ENCODE measurements around the gene IL17RB.
A peak's percentile ranks its signal among the peaks of the same experiment; 100 is the strongest.

IL17RB gene

DNA sequence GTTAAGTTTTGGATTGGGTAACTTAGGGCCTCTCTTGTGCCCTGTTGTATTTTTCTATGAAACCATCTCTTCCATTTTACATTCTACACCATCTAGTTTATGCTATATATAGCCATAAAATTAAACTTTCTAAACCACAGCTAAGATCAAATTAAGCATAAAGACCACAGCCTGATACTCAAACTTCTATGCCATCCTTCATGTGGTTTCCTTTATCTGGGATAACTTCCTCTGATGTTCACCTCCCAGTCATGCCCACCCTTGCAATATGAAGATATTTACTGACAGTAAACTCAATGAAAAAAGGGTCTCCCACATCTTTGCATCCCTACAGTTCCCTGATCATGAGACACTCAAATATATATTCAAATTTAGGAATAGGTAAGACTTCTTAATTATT lies 41.1 kb downstream of the IL17RB start:
- TF ChIP-seq, protein P1, sequence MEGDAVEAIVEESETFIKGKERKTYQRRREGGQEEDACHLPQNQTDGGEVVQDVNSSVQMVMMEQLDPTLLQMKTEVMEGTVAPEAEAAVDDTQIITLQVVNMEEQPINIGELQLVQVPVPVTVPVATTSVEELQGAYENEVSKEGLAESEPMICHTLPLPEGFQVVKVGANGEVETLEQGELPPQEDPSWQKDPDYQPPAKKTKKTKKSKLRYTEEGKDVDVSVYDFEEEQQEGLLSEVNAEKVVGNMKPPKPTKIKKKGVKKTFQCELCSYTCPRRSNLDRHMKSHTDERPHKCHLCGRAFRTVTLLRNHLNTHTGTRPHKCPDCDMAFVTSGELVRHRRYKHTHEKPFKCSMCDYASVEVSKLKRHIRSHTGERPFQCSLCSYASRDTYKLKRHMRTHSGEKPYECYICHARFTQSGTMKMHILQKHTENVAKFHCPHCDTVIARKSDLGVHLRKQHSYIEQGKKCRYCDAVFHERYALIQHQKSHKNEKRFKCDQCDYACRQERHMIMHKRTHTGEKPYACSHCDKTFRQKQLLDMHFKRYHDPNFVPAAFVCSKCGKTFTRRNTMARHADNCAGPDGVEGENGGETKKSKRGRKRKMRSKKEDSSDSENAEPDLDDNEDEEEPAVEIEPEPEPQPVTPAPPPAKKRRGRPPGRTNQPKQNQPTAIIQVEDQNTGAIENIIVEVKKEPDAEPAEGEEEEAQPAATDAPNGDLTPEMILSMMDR (IDR thresholded peaks at IDR 0.05; ENCODE audit: low read depth, low read length): no peak
- DNase-seq (ENCODE audit: extremely low read depth, low read depth): no peak

DNA sequence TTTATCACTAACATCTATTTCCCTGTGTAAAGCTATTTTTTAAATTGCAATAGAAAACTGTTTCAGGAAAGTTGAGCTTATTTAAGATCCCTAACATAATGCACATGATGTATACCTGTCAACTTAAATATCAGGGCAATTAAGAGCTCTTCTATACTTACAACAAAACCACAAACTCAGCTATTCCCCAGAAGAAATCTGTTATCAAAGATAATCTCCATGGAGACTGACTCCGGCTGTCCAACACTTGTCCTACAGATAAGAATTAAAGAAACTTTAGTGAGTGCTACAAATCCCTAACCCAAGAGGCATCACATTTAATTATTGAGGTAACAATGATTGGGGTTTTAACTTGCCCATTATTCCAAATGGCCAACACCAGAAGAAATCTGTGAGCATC lies 41.9 kb downstream of the IL17RB start:
- DNase-seq (ENCODE audit: extremely low read depth, low read depth): no peak
- TF ChIP-seq, protein P1 (IDR thresholded peaks at IDR 0.05; ENCODE audit: low read depth, low read length): no peak

DNA sequence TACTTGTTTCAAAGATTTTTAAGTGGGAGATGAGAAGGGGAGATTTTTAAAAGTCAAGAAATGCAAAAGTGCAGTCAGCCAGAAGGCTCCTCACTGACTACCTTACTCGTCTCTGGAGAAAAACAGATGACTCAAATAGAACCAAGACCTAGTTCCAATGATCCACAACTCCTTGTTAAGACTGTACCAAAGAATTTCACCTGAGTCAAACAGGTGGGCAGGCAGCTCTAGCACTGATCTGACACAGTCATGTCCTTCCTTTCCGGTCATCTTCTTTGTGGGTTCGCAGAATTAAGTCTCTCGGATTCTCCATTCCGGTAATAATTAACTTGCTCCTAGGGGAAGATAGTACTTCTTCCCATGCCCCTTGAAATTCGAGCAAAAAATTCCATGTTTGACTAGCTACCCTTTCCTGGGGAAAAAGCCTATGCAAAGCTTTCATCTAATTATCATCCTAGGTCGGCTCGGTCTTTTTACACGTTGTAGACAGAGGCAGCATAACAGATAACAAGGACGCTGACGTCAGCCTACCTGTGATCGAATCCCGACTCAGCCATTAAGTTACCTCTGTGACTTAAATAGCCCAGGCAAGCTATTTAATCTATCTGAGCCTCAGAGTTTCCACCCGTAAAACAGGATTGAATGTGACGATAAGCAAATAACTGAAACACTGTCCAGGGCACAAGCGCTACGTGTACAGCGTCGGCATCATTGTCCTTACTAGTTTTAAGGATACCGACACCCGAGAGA lies 44.5 kb downstream of the IL17RB start:
- TF ChIP-seq, protein P1 (IDR thresholded peaks at IDR 0.05; ENCODE audit: low read depth, low read length): no peak
- DNase-seq (ENCODE audit: extremely low read depth, low read depth): no peak

DNA sequence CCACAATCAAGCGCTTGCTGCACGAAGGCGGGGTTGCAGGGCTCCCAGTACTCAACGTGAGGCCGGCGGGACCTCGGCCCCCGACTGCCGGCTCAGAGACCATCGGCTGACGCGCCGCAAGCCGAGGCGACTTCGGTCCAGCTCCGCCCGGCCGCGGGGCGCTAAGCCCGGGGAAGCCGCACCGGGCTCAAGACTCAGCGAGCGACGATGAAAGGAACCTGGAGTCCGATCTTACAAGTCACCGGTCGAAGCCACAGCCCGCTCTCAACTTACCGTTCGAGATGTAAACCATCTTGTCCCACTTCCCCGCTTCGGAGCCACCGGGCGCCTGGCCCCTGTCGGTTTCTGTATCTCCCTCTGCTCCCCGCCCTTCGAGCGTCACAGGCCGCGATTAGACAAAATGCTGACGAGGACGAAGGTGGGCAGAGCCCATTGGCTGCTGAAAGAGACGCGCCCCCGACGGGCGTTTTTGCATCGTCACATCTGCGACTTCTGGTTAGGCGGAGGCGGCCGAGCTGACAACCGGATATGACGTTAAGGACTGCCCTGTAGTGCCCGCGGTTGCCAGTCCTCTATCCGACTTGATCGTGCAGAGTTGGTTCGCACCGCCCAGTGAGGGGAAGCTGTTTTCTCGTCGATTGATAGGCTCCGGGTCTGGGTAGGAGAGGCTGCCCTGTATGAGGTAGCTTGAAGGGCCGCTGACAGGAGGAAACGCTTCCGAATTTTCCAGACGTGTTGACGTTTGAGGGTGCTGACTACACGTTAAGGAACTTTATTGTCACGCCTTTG lies 45.3 kb downstream of the IL17RB start, which contains the start of gene SELENOK:
Gene SELENOK (minus strand): TSS at position 363 of the 789 bp plus-strand sequence.
- peak; percentile 97 for DNase-seq (ENCODE audit: extremely low read depth, low read depth)
- TF ChIP-seq, protein P1 (IDR thresholded peaks at IDR 0.05; ENCODE audit: low read depth, low read length): no peak

DNA sequence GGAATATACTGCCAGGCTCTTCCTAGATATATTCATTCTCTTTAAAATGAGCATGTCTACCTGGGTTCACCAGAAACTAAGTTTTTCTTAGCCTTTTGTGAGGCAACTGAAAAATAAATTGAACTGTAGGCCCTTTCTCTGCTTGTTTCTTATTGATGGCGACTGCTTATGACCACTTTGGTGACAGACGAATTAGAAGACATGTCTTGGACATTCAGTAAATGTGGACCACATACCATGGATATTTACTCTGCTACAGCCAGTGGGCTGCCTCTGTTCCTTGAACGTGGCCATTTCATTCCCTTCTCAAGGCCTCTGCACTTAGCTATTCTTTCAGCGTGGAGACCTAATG lies 45.9 kb downstream of the IL17RB start:
- DNase-seq (ENCODE audit: extremely low read depth, low read depth): no peak

DNA sequence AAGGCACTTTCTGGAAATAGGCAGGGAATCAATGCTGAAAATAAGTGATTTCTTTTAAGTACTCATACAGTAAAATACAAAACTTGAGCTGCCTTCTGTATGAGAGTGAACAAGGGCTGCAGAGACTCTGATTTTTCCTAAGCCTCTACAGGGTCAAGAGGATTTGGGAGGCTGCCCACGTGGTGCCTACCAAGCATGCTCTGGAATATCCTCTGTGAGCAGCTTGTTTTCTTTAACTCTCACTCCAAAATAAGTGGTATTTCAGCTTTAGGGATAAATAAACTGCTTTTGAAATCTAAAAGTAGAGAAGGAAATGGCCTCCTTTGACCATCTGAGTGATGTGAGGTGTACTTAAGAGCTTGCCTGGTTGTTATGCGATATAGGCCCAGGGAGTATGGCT lies 53.4 kb downstream of the IL17RB start:
- TF ChIP-seq, protein P1 (IDR thresholded peaks at IDR 0.05; ENCODE audit: low read depth, low read length): no peak
- no peak for DNase-seq (ENCODE audit: extremely low read depth, low read depth)

More for the DNA sequence above, 45.9 kb downstream of the IL17RB start:
- TF ChIP-seq, protein P1 (IDR thresholded peaks at IDR 0.05; ENCODE audit: low read depth, low read length): no peak
